GM10266 (cell line): ENCODE measurements around the gene SSH3.

Experiments
- DNase-seq: peaks from one replicate; pipeline ENCODE4 v3.0.0; 2012; ENCODE audit errors: extremely low spot score
- TF ChIP-seq, protein P1 (sequence below): IDR thresholded peaks from 2 replicates; pipeline ENCODE4 v1.5.1; 2012; ENCODE audit warnings: mild to moderate bottlenecking, low read depth; ENCODE audit not compliant: control insufficient read depth, insufficient read depth; ENCODE audit errors: missing control alignments

The SSH3 gene

DNA sequence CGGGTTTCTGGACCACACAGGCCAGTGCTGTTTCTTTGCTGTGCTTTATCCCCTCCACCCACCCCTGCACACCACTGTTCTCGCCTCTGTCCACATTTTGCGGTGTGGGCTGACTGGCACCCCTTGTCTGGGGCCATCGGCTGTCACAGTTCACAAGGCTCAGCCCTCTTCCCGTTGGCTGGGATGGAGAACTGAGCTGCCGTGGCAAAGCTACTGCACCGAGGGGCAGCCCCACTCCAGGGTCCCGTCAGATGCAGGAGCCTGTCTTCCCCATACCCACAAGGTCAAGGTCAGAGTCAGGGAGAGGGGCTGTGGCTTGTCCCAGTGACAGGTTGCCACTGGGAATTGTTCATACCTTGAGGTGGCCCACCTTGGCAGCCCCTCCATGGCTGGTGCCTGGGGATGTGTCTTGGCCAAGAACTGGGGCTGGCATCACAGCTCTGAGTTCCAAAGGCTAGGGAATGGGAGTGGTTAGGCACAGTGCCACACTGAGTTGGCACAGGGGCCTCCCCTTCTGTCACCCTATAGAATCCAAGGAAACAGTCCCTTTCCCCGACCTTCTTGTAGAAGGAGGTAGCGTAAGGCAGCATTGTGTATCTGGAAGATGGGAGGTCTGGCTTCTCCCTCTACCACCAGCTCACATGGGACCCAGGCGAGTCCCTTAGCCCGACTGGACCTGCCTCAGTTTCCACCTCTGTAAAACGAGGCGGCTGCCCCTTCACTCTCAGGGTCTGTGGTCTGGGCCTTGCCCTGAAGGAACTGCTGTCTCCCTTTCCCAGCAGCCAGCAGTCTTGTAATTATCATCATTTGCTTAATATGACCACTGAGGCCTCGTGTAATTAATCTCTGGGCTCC lies 33.7 kb upstream of the SSH3 start:
- TF ChIP-seq, protein P1, sequence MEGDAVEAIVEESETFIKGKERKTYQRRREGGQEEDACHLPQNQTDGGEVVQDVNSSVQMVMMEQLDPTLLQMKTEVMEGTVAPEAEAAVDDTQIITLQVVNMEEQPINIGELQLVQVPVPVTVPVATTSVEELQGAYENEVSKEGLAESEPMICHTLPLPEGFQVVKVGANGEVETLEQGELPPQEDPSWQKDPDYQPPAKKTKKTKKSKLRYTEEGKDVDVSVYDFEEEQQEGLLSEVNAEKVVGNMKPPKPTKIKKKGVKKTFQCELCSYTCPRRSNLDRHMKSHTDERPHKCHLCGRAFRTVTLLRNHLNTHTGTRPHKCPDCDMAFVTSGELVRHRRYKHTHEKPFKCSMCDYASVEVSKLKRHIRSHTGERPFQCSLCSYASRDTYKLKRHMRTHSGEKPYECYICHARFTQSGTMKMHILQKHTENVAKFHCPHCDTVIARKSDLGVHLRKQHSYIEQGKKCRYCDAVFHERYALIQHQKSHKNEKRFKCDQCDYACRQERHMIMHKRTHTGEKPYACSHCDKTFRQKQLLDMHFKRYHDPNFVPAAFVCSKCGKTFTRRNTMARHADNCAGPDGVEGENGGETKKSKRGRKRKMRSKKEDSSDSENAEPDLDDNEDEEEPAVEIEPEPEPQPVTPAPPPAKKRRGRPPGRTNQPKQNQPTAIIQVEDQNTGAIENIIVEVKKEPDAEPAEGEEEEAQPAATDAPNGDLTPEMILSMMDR, result no peak
- no peak for DNase-seq

DNA sequence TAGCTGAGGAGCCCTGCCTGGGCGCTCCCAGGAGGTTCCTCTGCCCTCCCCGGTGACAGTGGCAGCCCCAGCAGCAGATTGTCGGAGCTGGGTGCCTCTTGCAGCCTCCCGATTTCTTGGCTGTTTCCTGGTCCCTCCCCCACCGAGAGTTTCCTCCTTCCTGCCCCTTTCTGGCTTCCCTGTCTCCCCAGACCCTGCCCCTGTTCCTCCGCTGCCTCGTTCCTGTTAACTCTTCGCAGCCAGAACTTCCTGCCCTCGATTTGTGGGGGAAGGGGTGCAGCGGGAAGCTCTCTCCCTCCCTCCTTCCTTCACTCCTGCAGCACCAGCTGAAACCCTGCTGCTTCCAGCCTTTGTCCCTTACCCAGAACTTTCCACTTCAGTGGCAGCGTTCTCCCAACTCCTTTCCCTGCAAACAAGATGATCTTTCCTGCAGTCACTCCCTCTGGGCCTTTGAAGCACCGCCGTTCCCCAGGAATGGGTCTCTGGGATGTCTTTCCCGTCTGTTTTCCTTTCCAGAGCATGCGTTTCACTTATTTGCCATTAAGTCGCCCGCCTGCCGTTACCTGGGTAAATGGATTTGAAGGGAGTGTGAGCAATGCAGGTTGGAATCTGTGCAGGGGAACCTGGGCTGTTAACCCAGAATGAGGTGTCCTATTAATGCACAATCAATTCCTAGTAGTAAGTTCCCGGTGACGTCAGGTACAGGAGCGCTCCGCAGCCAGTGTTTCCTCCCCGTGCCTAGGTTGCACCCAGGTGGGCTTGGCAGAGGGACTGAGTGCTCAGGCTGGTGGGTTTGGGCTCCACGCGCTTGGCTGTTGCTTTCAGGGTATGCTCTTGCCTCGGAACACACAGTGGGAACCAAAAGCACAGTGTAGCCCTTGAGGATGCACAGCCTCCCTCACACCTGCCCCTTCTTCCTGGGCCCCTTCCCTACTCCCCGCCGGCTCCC lies 32.8 kb upstream of the SSH3 start:
- TF ChIP-seq, protein P1, result no peak
- no peak for DNase-seq

DNA sequence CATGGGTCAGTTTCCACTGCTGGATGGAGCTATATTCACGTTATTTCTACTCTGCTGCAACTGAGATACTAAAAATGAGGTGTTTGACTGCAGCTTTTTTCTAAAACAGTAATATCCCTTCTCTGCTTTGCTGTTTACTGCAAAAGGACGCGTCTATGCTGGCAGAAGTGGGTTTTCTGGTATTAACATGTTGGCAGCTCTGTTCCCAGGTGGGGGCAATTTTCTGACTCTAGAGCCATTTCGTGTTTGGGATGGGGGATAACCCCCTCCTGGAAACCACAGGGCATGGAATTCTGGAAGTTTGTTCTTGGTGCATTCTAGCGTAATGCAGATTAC lies 32.2 kb upstream of the SSH3 start:
- TF ChIP-seq, protein P1, result no peak
- no peak for DNase-seq

DNA sequence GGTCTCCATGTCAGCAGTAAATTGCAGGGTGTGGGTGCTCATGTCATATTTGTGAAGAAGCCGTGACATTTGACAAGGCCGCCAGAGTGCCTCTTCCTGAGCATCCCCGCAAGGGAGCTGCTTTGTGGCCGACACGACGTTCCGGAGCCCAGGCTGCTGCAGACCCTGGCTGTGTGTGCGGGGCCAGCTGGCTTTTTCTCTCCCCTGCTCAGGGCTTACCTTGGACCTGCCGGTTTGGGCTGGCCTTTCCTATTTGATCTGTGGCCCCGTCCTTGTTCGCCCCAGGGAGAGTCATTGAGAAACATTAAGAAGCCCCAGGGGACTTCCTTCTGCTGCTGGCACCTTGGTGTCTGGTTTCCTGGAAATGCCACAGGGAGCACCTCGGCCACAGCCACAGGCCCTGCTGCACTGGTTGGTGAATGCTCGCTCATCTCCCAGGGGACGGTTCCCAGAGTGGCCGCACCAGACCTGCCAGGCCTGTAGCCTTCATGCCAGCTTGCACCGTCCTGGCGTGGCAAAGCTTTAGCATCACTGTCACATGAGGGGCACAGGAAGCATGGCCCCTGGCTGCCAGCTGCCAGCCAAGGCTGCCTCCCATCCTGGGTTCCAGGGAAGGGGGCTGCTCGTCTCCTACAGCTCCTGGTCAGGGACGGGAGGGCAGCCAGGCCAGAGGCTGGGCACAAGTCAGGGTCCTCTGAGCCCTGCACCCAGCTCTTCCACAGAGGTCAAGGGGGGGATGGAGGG lies 31.6 kb upstream of the SSH3 start:
- no peak for DNase-seq
- TF ChIP-seq, protein P1, result no peak

DNA sequence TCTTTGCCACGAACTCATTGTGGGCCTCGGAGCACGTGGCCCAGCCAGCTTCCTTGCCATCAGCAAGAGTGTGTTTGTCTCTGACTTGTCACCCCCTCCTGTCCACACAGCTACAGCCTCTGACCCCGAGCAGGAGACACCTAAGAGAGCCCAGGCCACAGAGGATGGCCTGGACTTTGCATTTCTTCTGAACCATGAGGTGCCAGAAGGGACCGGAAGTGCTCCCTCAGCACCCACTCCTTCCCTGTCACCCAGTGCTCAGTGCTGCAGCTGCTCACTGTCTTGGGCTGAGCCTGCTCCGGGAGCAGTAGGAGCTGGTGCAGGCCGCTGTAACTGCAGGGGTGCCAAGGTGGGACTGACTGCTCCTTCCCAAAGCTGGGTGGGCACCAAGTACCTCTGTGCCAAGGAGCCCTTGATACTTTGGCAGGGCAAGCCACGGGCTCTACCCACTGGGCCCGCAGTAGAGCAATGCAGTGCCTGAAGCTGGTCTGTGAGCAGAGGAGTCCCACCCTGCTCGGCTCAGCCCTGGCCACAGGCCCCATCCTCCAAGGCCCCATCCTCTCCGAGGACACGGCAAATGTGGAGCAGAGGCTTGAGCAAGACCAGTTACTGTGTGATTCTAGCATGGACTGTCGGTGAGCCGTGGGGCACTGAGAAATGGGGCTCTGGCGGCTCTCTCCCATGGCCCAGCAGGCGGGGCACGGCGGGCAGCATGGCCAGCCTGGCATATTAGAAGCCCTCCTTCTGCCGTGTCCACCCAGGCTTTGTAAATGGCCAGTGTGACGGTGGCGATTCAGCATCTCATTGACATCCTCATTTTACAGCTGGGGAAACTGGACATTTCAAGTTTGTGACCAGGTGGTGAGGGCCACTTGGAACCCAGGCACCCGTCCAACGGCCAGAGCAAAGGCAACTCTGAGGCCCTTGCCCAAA lies 30.7 kb upstream of the SSH3 start:
- TF ChIP-seq, protein P1, result no peak
- no peak for DNase-seq

DNA sequence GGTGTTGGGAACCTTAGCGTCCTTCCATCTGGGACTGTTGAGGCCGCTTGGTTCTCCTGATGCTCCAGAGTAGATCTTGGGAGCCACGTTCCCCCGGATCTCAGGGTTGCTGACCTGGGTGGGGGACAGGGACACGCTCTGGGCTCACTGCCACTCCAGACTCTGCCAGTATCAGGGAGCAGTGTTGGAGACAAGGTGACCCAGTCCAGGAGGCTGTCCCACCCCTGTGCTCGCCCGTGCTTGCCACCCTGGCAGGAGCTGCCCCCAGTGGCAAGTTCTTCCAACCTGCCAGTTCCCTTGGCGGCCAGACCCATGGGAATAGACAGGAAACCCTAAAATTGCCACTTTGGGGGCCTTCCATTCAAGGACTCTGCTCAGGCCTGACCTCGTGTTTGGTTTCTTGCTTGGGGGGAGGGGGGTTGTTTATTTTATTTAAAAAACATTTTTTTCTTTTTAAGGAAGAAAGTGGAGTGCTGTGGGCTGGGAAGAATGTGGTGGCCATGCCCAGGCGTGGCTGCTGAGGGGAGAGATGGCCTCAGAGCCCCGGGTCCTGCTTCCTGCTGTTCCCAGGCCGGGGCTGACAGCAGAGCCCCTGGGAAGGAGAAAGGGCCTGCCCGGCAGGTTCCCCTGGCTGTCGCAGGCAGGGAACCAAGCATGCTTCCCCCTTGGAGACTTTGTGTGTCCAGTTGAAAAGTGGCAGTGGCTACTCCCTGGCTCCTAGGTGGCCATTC lies 29.9 kb upstream of the SSH3 start:
- TF ChIP-seq, protein P1, result no peak
- no peak for DNase-seq
